Left ventricle myocardium inferior (tissue), 1 donor: ENCODE results near the gene SCGB1D2. TPM values are rescaled to one million over a fixed set of nuclear protein-coding genes. Genes with fewer than 3 reads are reported as not detected.

Source experiments
- DNase-seq: peaks from one replicate; pipeline ENCODE4 v3.0.0-alpha.2; 2020
- H3K27ac ChIP-seq: fragments of 200-600 bp; replicated peaks from 2 replicates; pipeline ENCODE4 v1.8.0; 2021
- H3K27me3 ChIP-seq: fragments of 200-600 bp; 2 replicates; pipeline ENCODE4 v1.8.0; 2021; ENCODE audit warnings: low read depth
- H3K36me3 ChIP-seq: fragments of 200-600 bp; 2 replicates; pipeline ENCODE4 v1.8.0; 2021
- H3K4me1 ChIP-seq: fragments of 200-600 bp; 2 replicates; pipeline ENCODE4 v1.8.0; 2021
- H3K4me3 ChIP-seq: fragments of 200-600 bp; 2 replicates; pipeline ENCODE4 v1.8.0; 2021; ENCODE audit warnings: mild to moderate bottlenecking, moderate library complexity
- H3K9me3 ChIP-seq: fragments of 200-600 bp; replicated peaks from 2 replicates; pipeline ENCODE4 v1.8.0; 2021
- CTCF ChIP-seq: fragments of 200-600 bp; IDR thresholded peaks from 2 replicates; pipeline ENCODE4 v1.8.0; 2021; ENCODE audit warnings: antibody characterized with exemption, mild to moderate bottlenecking, borderline replicate concordance
- intact Hi-C: fragments of 100-400 bp; cut with micrococcal nuclease; formaldehyde crosslinking; loops from one replicate; pipeline ENCODE4 v1.11.0; 2022
- total RNA-seq: library from RNA; stranded (reverse); fragmentation: NEBNext Ultra II Directional; extraction: Animal tissue kit (Norgen Biotek cat#: 25700); gene quantifications from one replicate; pipeline ENCODE4 v1.2.1, GENCODE V29; 2021
- donor health status: DM: no; HTN: yes; CAD: no; lungs with severe emphysema.

The SCGB1D2 gene
- total RNA-seq, 1 donor from 2014 or later: 1.6 TPM

GRCh38 chr11:62241095-62241494, 944 bp upstream of the SCGB1D2 start:
- no peak for DNase-seq
- Histone ChIP-seq H3K27me3 (peaks cover 39% of the 10 kb centered on the region), H3K36me3 (no peaks in the 10 kb centered on the region), H3K4me1 (peaks cover 9% of the 10 kb centered on the region), H3K9me3 (no peaks in the 10 kb centered on the region), H3K4me3 (no peak overlapping the region), H3K27ac (no peak overlapping the region)
- TF ChIP-seq CTCF: no peak
- intact Hi-C loops: no loop called here

GRCh38 chr11:62245271-62245753, 3.3 kb downstream of the SCGB1D2 start:
- Histone ChIP-seq H3K36me3 (no peaks in the 10 kb centered on the region), H3K4me3 (no peak overlapping the region), H3K9me3 (peaks cover 6% of the 10 kb centered on the region), H3K4me1 (peaks cover 9% of the 10 kb centered on the region), H3K27me3 (peaks cover 19% of the 10 kb centered on the region), H3K27ac (no peak overlapping the region)
- TF ChIP-seq CTCF: no peak
- DNase-seq: no peak
- intact Hi-C loops: no loop called here

- peaks cover 46% of the 10 kb centered on the region for H3K9me3 ChIP-seq
- intact Hi-C loops: no loop called here
- H3K36me3 ChIP-seq: no peaks in the 10 kb centered on the region
- H3K27ac ChIP-seq: no peak overlapping the region
- no peaks in the 10 kb centered on the region for H3K4me1 ChIP-seq
- no peak for TF ChIP-seq CTCF
- no peak for DNase-seq
- peaks cover 20% of the 10 kb centered on the region for H3K27me3 ChIP-seq
- no peak overlapping the region for H3K4me3 ChIP-seq
These were observed 9.7 kb downstream of the SCGB1D2 start for GRCh38 chr11:62251698-62252097.

GRCh38 chr11:62253999-62254542, 12.0 kb downstream of the SCGB1D2 start:
- no peak for DNase-seq
- intact Hi-C loops: no loop called here
- Histone ChIP-seq H3K4me1 (no peaks in the 10 kb centered on the region), H3K27ac (no peak overlapping the region), H3K4me3 (no peak overlapping the region), H3K36me3 (no peaks in the 10 kb centered on the region), H3K9me3 (peaks cover 46% of the 10 kb centered on the region), H3K27me3 (peaks cover 20% of the 10 kb centered on the region)
- TF ChIP-seq CTCF: no peak

- Histone ChIP-seq H3K9me3 (peaks cover 30% of the 10 kb centered on the region), H3K27me3 (peaks cover 20% of the 10 kb centered on the region), H3K36me3 (no peaks in the 10 kb centered on the region), H3K27ac (no peak overlapping the region), H3K4me1 (no peaks in the 10 kb centered on the region), H3K4me3 (no peak overlapping the region)
- DNase-seq: no peak
- intact Hi-C loops: no loop called here
- no peak for TF ChIP-seq CTCF
These were observed 14.2 kb downstream of the SCGB1D2 start for GRCh38 chr11:62256281-62256680.
